ENCODE measurements around the gene TMEM132D.

Gene TMEM132D

GRCh38 chr12:129821964-129822363, 81.9 kb downstream of the TMEM132D start:
- TF ChIP-seq, protein P1, sequence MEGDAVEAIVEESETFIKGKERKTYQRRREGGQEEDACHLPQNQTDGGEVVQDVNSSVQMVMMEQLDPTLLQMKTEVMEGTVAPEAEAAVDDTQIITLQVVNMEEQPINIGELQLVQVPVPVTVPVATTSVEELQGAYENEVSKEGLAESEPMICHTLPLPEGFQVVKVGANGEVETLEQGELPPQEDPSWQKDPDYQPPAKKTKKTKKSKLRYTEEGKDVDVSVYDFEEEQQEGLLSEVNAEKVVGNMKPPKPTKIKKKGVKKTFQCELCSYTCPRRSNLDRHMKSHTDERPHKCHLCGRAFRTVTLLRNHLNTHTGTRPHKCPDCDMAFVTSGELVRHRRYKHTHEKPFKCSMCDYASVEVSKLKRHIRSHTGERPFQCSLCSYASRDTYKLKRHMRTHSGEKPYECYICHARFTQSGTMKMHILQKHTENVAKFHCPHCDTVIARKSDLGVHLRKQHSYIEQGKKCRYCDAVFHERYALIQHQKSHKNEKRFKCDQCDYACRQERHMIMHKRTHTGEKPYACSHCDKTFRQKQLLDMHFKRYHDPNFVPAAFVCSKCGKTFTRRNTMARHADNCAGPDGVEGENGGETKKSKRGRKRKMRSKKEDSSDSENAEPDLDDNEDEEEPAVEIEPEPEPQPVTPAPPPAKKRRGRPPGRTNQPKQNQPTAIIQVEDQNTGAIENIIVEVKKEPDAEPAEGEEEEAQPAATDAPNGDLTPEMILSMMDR (IDR thresholded peaks at IDR 0.05; ENCODE audit: low read depth, low read length): no peak
- DNase-seq (ENCODE audit: extremely low read depth, low read depth): no peak

- no peak for DNase-seq (ENCODE audit: extremely low read depth, low read depth)
- TF ChIP-seq, protein P1 (IDR thresholded peaks at IDR 0.05; ENCODE audit: low read depth, low read length): no peak
These were observed 84.4 kb downstream of the TMEM132D start for GRCh38 chr12:129819391-129819790.

DNA sequence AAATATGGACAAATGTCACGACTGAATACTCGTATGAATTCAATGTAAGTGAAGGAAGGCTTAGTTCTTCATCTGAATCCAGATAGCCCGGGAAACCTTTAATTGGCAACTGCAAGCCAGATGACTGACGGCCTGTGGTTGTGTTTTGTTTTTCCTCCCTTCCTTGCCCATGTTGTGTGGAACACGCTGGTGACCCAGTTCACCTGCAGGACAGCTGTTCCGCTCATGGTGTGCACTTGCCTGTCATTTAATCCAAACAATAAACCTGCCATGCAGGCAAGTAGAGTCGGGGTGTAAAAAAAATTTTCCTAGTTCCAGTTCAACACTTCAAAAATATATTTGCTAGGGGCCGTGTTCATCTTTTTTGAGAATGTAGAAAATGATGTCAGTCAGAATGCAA, 88.0 kb downstream of the TMEM132D start:
- TF ChIP-seq, protein P1 (IDR thresholded peaks at IDR 0.05; ENCODE audit: low read depth, low read length): no peak

GRCh38 chr12:129811963-129812362, 91.9 kb downstream of the TMEM132D start:
- no peak for DNase-seq (ENCODE audit: extremely low read depth, low read depth)
- TF ChIP-seq, protein P1 (IDR thresholded peaks at IDR 0.05; ENCODE audit: low read depth, low read length): no peak

More for the DNA sequence above, 88.0 kb downstream of the TMEM132D start:
- no peak for DNase-seq (ENCODE audit: extremely low read depth, low read depth)

- DNase-seq (ENCODE audit: extremely low read depth, low read depth): no peak
- TF ChIP-seq, protein P1 (IDR thresholded peaks at IDR 0.05; ENCODE audit: low read depth, low read length): no peak
These were observed 96.7 kb downstream of the TMEM132D start for GRCh38 chr12:129807136-129807535.

DNA sequence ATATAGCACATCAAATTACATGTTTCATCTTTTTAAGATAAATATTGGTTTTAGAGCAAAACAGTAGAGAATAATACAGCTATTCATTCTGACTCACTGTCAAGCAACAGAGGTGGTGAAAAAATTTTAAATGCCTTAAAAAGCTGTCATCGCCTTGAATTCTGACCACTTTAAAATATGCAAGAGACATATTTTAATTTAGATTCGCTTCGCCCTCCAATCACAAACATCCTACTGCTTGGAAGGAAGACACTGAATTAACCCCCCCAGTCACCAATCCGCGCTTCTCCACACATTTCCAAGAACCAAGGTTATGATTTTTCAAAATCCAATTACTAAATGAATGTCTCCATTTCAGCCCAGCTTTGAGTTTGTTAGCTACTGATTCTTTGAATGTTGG, 112.4 kb downstream of the TMEM132D start:
- TF ChIP-seq, protein P1 (IDR thresholded peaks at IDR 0.05; ENCODE audit: low read depth, low read length): no peak

DNA sequence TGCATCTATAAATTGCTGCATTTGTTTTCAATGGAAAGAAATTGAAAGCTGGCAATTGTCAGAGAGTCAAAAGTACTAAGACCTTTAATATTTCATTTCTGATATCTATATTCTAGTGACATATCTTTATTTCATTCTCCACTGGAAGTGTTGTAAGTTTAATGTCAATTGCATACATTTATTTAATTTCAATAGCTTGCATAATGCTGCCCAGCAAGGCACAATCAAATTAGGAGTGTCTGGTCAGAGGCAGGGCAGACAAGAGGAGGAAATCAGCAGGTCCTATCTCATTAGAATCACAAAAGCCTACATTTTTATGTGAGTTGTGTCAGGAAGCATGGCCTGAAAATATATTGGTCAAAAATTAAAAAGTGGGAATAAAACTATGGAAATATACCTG, 112.9 kb downstream of the TMEM132D start:
- TF ChIP-seq, protein P1 (IDR thresholded peaks at IDR 0.05; ENCODE audit: low read depth, low read length): no peak
- DNase-seq (ENCODE audit: extremely low read depth, low read depth): no peak

More for the DNA sequence above, 112.4 kb downstream of the TMEM132D start:
- no peak for DNase-seq (ENCODE audit: extremely low read depth, low read depth)
